K562 (cell line): ENCODE data around the gene SRL. TPM values are rescaled to one million over a fixed set of nuclear protein-coding genes. Genes with fewer than 3 reads are reported as not detected.

Source experiments
- ATF3 ChIP-seq, 2 experiments: fragments of 450-650 bp in 1 of 2; sonication (generic) in 1 of 2; formaldehyde crosslinking in 1 of 2; IDR thresholded peaks in 1 of 2; conservative IDR thresholded peaks in 1 of 2; 2 replicates each; pipeline versions ENCODE4 v1.6.1 to v1.8.1; 2016 to 2023; ENCODE audit warnings: mild to moderate bottlenecking in 2 of 2, moderate library complexity in 2 of 2, inconsistent platforms in 1 of 2, missing genetic modification reagents in 1 of 2
- CHD4 ChIP-seq: fragments of 200-600 bp; sonication (generic); IDR thresholded peaks from 3 replicates; pipeline ENCODE4 v1.6.1; 2012; ENCODE audit warnings: low read depth, mild to moderate bottlenecking, mixed read lengths, low read length, inconsistent platforms; ENCODE audit not compliant: insufficient read depth, insufficient replicate concordance, poor library complexity, severe bottlenecking
- RERE ChIP-seq: sonication (generic); formaldehyde crosslinking; IDR thresholded peaks from 2 replicates; pipeline ENCODE4 v1.8.0; 2023; ENCODE audit warnings: missing genetic modification reagents, mild to moderate bottlenecking, borderline replicate concordance
- ZBED1 ChIP-seq: IDR thresholded peaks from 2 replicates; pipeline ENCODE4 v1.6.1; 2014
- ZBTB43 ChIP-seq: sonication (generic); formaldehyde crosslinking; IDR thresholded peaks from 2 replicates; pipeline ENCODE4 v1.8.0; 2023; ENCODE audit warnings: mild to moderate bottlenecking, missing genetic modification reagents
- ZNF146 ChIP-seq: IDR thresholded peaks from one replicate; pipeline ENCODE4 v1.6.1; 2018; ENCODE audit warnings: missing compliant biosample characterization; ENCODE audit not compliant: unreplicated experiment
- ZNF407 ChIP-seq: fragments of 450-650 bp; IDR thresholded peaks from 2 replicates; pipeline ENCODE4 v1.6.1; 2016; ENCODE audit warnings: low read depth
- ZNF444 ChIP-seq: fragments of 250-450 bp; sonication (Bioruptor Pico); IDR thresholded peaks from 2 replicates; pipeline ENCODE4 v1.4.0; 2020; ENCODE audit warnings: mild to moderate bottlenecking, moderate library complexity
- ZNF766 ChIP-seq: fragments of 200-800 bp; sonication (Bioruptor generic); conservative IDR thresholded peaks from 2 replicates; pipeline ENCODE4 v1.6.1; 2016; ENCODE audit warnings: missing genetic modification characterization, missing compliant biosample characterization
- polyA plus RNA-seq, 8 experiments: library from polyadenylated mRNA; depleted of rRNA in 4 of 8; stranded (reverse) in 5 of 8; unstranded in 3 of 8; fragments of >200 nt; fragmentation: Nextera tagmentation in 2 of 8; fragmentation: Illumina TruSeq in 1 of 8; extraction: Ambion mirVana in 2 of 8; extraction: Trizol in 1 of 8; gene quantifications; 2 replicates each; pipeline versions ENCODE4 v1.2.1 to v1.2.3, GENCODE V29; 2011 to 2014; ENCODE audit warnings: inconsistent platforms in 1 of 8, missing spikeins in 1 of 8
- total RNA-seq, 7 experiments: library from RNA; depleted of rRNA in 6 of 7; stranded (reverse); fragments of >200 nt in 6 of 7; fragmentation: Illumina TruSeq in 2 of 7; extraction: Trizol in 2 of 7; gene quantifications; 2 replicates each; pipeline versions ENCODE4 v1.2.1 to v1.2.3, GENCODE V29; 2011 to 2021; ENCODE audit warnings: low replicate concordance in 1 of 7

The SRL gene
- total and polyA plus RNA-seq, 9 of the 15 experiments (the other 6 are each of a cell fraction or from before 2014, with no cell fraction given) = 0.01 TPM; not detected in 8

GRCh38 chr16:4244254-4245076, 2.6 kb upstream of the SRL start (continued):
- TF ChIP-seq ZNF407 (no peak), ZNF146 (CRISPR knock-in tag) (no peak), ZBTB43 (CRISPR knock-in tag) (no peak), ZNF444 (no peak), ZNF766 (peak; percentile 84), ATF3 (IDR thresholded peaks at IDR 0.05) (no peak), ATF3 (CRISPR knock-in tag; conservative IDR thresholded peaks at IDR 0.05) (no peak), CHD4 (no peak), RERE (CRISPR knock-in tag) (no peak), ZBED1 (no peak)
